Measurements from ENCODE around the gene LTBP1. TPM values are rescaled to one million over a fixed set of nuclear protein-coding genes. Genes with fewer than 3 reads are reported as not detected.

Gene LTBP1
- total RNA-seq, 1 donor from 2014 or later: 0.07 TPM

DNA sequence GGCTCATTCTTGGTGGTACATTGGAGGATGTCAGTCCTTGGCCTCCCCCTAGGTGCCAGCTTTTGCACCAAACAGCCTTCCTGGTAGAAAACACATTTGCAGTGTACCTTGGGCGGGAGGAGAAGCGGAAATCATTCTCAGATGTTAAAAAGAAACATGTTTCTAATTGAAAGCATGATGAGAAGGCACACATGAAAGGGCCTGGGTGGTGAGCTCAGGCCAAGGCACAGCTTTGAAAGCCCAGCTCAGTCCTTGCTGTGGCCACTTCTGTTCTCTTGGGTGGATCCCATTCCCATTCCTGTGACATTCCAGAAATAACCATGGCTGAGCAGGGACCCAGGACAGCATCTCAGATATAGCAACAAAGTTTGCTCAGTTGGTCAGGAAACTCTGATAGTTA, 71.5 kb downstream of the LTBP1 start:
- TF ChIP-seq, protein P1, sequence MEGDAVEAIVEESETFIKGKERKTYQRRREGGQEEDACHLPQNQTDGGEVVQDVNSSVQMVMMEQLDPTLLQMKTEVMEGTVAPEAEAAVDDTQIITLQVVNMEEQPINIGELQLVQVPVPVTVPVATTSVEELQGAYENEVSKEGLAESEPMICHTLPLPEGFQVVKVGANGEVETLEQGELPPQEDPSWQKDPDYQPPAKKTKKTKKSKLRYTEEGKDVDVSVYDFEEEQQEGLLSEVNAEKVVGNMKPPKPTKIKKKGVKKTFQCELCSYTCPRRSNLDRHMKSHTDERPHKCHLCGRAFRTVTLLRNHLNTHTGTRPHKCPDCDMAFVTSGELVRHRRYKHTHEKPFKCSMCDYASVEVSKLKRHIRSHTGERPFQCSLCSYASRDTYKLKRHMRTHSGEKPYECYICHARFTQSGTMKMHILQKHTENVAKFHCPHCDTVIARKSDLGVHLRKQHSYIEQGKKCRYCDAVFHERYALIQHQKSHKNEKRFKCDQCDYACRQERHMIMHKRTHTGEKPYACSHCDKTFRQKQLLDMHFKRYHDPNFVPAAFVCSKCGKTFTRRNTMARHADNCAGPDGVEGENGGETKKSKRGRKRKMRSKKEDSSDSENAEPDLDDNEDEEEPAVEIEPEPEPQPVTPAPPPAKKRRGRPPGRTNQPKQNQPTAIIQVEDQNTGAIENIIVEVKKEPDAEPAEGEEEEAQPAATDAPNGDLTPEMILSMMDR (IDR thresholded peaks at IDR 0.05): no peak
- ATAC-seq (ENCODE audit: low read depth): no peak
- ChIA-PET POLR2A (no interaction called here), CTCF (no interaction called here)
- intact Hi-C loops (cut with micrococcal nuclease): no loop called here
- Mint-ChIP-seq H3K36me3 (ENCODE audit: low read depth) (no peaks in the 10 kb centered on the region), H3K4me1 (no peaks in the 10 kb centered on the region), H3K4me3 (no peak overlapping the region), H3K9me3 (no peaks in the 10 kb centered on the region), H3K27me3 (peaks cover 10% of the 10 kb centered on the region), H3K27ac (no peak overlapping the region)
- DNase-seq: no peak

DNA sequence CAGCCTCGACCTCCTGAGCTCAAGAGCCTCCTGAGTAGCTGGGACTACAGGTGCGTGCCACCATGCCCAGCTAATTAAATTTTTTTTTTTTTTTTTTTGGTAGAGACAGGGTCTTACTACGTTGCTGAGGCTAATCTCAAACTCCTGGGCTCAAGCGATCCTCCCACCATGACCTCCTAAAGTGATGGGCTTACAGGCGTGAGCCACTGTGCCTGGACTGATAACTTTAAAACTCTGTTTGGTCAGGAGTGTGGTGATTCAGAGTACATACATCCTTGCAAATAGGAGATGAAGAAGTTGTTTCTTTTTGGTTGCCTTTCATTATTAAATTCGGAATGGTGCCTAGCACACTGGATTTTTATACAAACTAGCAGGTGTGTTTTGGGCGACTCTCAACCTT, 73.0 kb downstream of the LTBP1 start:
- ATAC-seq (ENCODE audit: low read depth): no peak
- POLR2A ChIA-PET: no interaction called here

DNA sequence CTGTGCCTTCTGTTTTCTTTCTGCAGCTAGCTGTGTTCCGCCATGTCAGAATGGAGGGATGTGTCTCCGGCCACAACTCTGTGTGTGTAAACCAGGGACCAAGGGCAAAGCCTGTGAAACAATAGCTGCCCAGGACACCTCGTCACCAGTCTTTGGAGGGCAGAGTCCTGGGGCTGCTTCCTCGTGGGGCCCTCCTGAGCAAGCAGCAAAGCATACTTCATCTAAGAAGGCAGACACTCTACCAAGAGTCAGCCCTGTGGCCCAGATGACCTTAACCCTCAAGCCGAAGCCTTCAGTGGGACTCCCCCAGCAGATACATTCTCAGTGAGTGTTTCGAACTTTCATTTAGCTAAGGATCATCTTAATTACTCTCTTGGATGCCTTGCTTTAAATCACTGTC, 74.1 kb downstream of the LTBP1 start:
- H3K4me3 Mint-ChIP-seq: no peak overlapping the region
- no peak overlapping the region for H3K27ac Mint-ChIP-seq
- ChIA-PET CTCF (no interaction called here), POLR2A (no interaction called here)
- H3K4me1 Mint-ChIP-seq: no peaks in the 10 kb centered on the region
- H3K9me3 Mint-ChIP-seq: peaks cover 5% of the 10 kb centered on the region
- no peaks in the 10 kb centered on the region for H3K36me3 Mint-ChIP-seq (ENCODE audit: low read depth)
- H3K27me3 Mint-ChIP-seq: peaks cover 19% of the 10 kb centered on the region
- intact Hi-C loops (cut with micrococcal nuclease): no loop called here
- TF ChIP-seq, protein P1 (IDR thresholded peaks at IDR 0.05): no peak
- no peak for DNase-seq
- no peak for ATAC-seq (ENCODE audit: low read depth)

More for the DNA sequence above, 73.0 kb downstream of the LTBP1 start:
- TF ChIP-seq, protein P1 (IDR thresholded peaks at IDR 0.05): no peak
- Mint-ChIP-seq H3K9me3 (peaks cover 3% of the 10 kb centered on the region), H3K4me1 (no peaks in the 10 kb centered on the region), H3K27me3 (peaks cover 19% of the 10 kb centered on the region), H3K27ac (no peak overlapping the region), H3K4me3 (no peak overlapping the region), H3K36me3 (ENCODE audit: low read depth) (no peaks in the 10 kb centered on the region)
- CTCF ChIA-PET: no interaction called here
- intact Hi-C loops (cut with micrococcal nuclease): no loop called here
- no peak for DNase-seq

DNA sequence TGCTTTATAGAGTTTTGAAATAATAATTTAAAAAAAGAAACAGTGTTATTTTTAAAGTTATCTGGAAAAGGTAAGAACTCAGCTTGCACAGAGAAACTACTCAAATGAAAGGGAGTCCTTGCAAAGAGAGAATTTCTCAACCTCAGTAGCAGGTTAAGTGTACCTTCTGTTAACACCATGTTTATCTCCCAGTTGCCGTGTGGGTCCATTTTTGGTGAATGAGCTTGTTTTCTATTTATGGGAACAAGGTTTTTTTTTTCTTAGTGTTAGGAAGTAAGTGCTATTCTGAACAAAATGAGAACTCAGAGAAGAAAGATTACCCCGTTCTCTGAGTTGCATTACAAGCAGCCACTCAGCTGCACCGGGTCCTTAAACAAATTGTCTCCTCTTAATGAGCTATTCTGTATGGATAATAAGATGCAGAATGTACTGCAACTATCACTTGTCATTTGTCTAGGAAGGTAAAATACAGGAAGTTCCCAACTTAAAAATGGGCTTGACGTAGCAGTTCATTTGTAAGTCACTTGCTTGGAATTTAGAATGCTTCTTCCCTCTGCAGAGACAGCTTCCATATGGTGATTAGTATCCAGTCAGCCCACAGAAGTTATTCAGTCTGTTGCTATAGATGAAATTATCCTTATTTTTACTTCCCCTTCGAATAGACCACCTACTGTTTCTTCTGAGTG, 74.9 kb downstream of the LTBP1 start:
- intact Hi-C loops (cut with micrococcal nuclease): no loop called here
- H3K36me3 Mint-ChIP-seq (ENCODE audit: low read depth): no peaks in the 10 kb centered on the region
- H3K9me3 Mint-ChIP-seq: peaks cover 5% of the 10 kb centered on the region
- ATAC-seq (ENCODE audit: low read depth): no peak
- H3K4me3 Mint-ChIP-seq: no peak overlapping the region
- DNase-seq: no peak
- no peaks in the 10 kb centered on the region for H3K4me1 Mint-ChIP-seq
- TF ChIP-seq, protein P1 (IDR thresholded peaks at IDR 0.05): no peak
- H3K27me3 Mint-ChIP-seq: peaks cover 19% of the 10 kb centered on the region
- CTCF ChIA-PET: no interaction called here
- H3K27ac Mint-ChIP-seq: no peak overlapping the region
- POLR2A ChIA-PET: no interaction called here

DNA sequence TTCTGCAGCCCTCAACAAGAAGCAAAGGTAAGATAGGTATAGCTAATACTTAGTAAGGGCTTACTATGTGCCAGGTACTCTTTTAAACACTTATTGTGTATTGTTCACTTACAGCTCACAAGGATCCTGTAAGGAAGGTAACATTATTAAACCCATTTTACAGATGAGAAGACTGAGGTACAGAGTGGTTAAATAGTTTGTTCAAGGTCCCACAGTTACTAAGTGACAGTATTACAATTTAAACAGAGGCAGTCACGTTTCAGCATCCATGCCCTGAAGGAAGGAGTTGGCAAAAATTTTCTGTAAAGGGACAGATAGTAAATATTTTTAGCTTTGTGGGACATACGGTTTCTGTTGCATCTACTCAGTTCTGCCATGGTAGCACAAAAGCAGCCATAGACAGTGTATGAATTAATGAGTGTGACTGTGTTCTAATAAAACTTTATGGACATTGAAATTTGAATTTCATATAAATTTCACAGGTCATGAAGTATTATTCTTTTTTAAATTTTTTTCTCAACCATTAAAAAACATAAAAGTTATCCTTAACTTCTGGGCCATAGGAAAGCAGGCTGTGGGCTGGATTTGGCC, 75.7 kb downstream of the LTBP1 start:
- ATAC-seq (ENCODE audit: low read depth): no peak
- TF ChIP-seq, protein P1 (IDR thresholded peaks at IDR 0.05): no peak
- POLR2A ChIA-PET: no interaction called here
- peaks cover 19% of the 10 kb centered on the region for H3K27me3 Mint-ChIP-seq
- H3K4me1 Mint-ChIP-seq: no peaks in the 10 kb centered on the region
- H3K27ac Mint-ChIP-seq: no peak overlapping the region
- peaks cover 5% of the 10 kb centered on the region for H3K9me3 Mint-ChIP-seq
- H3K36me3 Mint-ChIP-seq (ENCODE audit: low read depth): no peaks in the 10 kb centered on the region
- intact Hi-C loops (cut with micrococcal nuclease): no loop called here
- H3K4me3 Mint-ChIP-seq: no peak overlapping the region
- CTCF ChIA-PET: no interaction called here
- no peak for DNase-seq

Measured in activated B cell treated with CpG ODN at 0.5 μM for 24 hours (primary cell).